GM12872 (cell line): Measurements from ENCODE around the gene PPP1R1C.

Source experiments
- CTCF ChIP-seq: IDR thresholded peaks from 3 replicates; pipeline ENCODE4 v1.5.1; 2011; ENCODE audit warnings: low read depth, mild to moderate bottlenecking, low read length, moderate library complexity; ENCODE audit not compliant: insufficient read depth

PPP1R1C gene

GRCh38 chr2:182070736-182071135, 85.1 kb downstream of the PPP1R1C start:
- TF ChIP-seq CTCF, result no peak

GRCh38 chr2:182072861-182073260, 87.2 kb downstream of the PPP1R1C start:
- no peak for TF ChIP-seq CTCF

GRCh38 chr2:182073613-182074012, 88.0 kb downstream of the PPP1R1C start:
- no peak for TF ChIP-seq CTCF

- TF ChIP-seq CTCF, result no peak
These were observed 91.4 kb downstream of the PPP1R1C start for GRCh38 chr2:182077023-182077422.

- peak; percentile 61 for TF ChIP-seq CTCF
These were observed 91.9 kb downstream of the PPP1R1C start for GRCh38 chr2:182077448-182078142.

GRCh38 chr2:182078988-182079602, 93.4 kb downstream of the PPP1R1C start:
- no peak for TF ChIP-seq CTCF

- no peak for TF ChIP-seq CTCF
These were observed 94.8 kb downstream of the PPP1R1C start for GRCh38 chr2:182080493-182080892.
